Fibroblast of villous mesenchyme (primary cell): Measurements from ENCODE around the gene ADGRB3. TPM values are rescaled to one million over a fixed set of nuclear protein-coding genes. Genes with fewer than 3 reads are reported as not detected.
A peak's percentile ranks its signal among the peaks of the same experiment; 100 is the strongest.
"Not testable (repeated sequence)": the region's sequence is repeated elsewhere in the genome, so short reads cannot be mapped to it uniquely, and the experiment has no call there.

Experiments used
- DNase-seq: peaks from one replicate; pipeline ENCODE4 v3.0.0-alpha.2; 2010; ENCODE audit warnings: low read depth
- H3K4me3 ChIP-seq: 2 replicates; pipeline ENCODE4 v1.5.1; 2011; ENCODE audit warnings: low read depth, mild to moderate bottlenecking, low read length
- CTCF ChIP-seq: IDR thresholded peaks from 2 replicates; pipeline ENCODE4 v1.5.1; 2012; ENCODE audit warnings: low read depth, mild to moderate bottlenecking, low read length; ENCODE audit not compliant: insufficient read depth
- total RNA-seq: library from RNA; depleted of rRNA; stranded (reverse); fragments of >200 nt; gene quantifications from 2 replicates; pipeline ENCODE4 v1.2.3, GENCODE V29; 2012

Gene ADGRB3
- total RNA-seq, 1 donor = under 0.01 TPM

- TF ChIP-seq CTCF = no peak
- DNase-seq = no peak
- no peak overlapping the region for H3K4me3 ChIP-seq
Observed at GRCh38 chr6:68874747-68875146, 239.7 kb downstream of the ADGRB3 start.

GRCh38 chr6:68875403-68875802, 240.3 kb downstream of the ADGRB3 start:
- TF ChIP-seq CTCF = no peak
- no peak overlapping the region for H3K4me3 ChIP-seq
- DNase-seq = no peak

GRCh38 chr6:68876792-68877493, 241.9 kb downstream of the ADGRB3 start:
- DNase-seq = peak; percentile 19
- no peak overlapping the region for H3K4me3 ChIP-seq

GRCh38 chr6:68880050-68880813, 245.2 kb downstream of the ADGRB3 start:
- TF ChIP-seq CTCF = no peak
- no peak for DNase-seq
- no peak overlapping the region for H3K4me3 ChIP-seq

More at GRCh38 chr6:68876792-68877493, 241.9 kb downstream of the ADGRB3 start:
- peak; percentile 28 for TF ChIP-seq CTCF

- not testable (repeated sequence) for DNase-seq
Observed at GRCh38 chr6:68883325-68883724, 248.2 kb downstream of the ADGRB3 start.

GRCh38 chr6:68891419-68891818, 256.3 kb downstream of the ADGRB3 start:
- no peak overlapping the region for H3K4me3 ChIP-seq
- TF ChIP-seq CTCF = no peak
- DNase-seq = no peak

More at GRCh38 chr6:68883325-68883724, 248.2 kb downstream of the ADGRB3 start:
- not testable (repeated sequence) for H3K4me3 ChIP-seq

- no peak overlapping the region for H3K4me3 ChIP-seq
- no peak for TF ChIP-seq CTCF
- DNase-seq = no peak
Observed at GRCh38 chr6:68892452-68892851, 257.4 kb downstream of the ADGRB3 start.
